Natural killer cell (primary cell): ENCODE results near the gene TASOR2. TPM values are rescaled to one million over a fixed set of nuclear protein-coding genes. Genes with fewer than 3 reads are reported as not detected.
A peak's percentile ranks its signal among the peaks of the same experiment; 100 is the strongest.

Source experiments
- ATAC-seq, 3 donors: fragments of 150-1000 bp in 2 of 3; fragments of 200-7000 bp in 1 of 3; cut with Tn5 transposase; 1 replicate in 1 of 3; 2 replicates in 2 of 3; pipeline ENCODE4 v1.10.0; 2021; ENCODE audit warnings: mild to moderate bottlenecking in 2 of 3, moderate library complexity in 2 of 3
- DNase-seq, 2 donors: peaks; one replicate each; pipeline versions ENCODE4 v3.0.0 to v3.0.0-alpha.2; 2013 to 2021; ENCODE audit warnings: mixed read lengths in 1 of 2
- H3K27ac ChIP-seq: one replicate; pipeline ENCODE4 v1.5.1; 2013; ENCODE audit warnings: mild to moderate bottlenecking, low read length
- H3K27me3 ChIP-seq: one replicate; pipeline ENCODE4 v1.6.1; 2013; ENCODE audit warnings: low read length; ENCODE audit not compliant: control insufficient read depth, insufficient read depth
- H3K36me3 ChIP-seq: one replicate; pipeline ENCODE4 v1.6.1; 2013; ENCODE audit warnings: low read length; ENCODE audit not compliant: control insufficient read depth, insufficient read depth
- H3K4me1 ChIP-seq: one replicate; pipeline ENCODE4 v1.6.1; 2013; ENCODE audit warnings: low read length; ENCODE audit not compliant: control insufficient read depth, insufficient read depth
- H3K4me3 ChIP-seq: one replicate; pipeline ENCODE4 v1.5.1; 2013; ENCODE audit warnings: low read length
- H3K9me3 ChIP-seq: one replicate; pipeline ENCODE4 v1.6.1; 2013; ENCODE audit warnings: low read length; ENCODE audit not compliant: control insufficient read depth, insufficient read depth
- H3K27ac Mint-ChIP-seq, 2 donors: one replicate each; pipeline ENCODE4 v1.8.0; 2022; ENCODE audit warnings: mild to moderate bottlenecking in 2 of 2, mixed read lengths in 2 of 2, moderate library complexity in 1 of 2
- H3K27me3 Mint-ChIP-seq, 2 donors: one replicate each; pipeline ENCODE4 v1.8.0; 2022; ENCODE audit warnings: low read depth in 2 of 2, mixed read lengths in 2 of 2
- H3K36me3 Mint-ChIP-seq: one replicate; pipeline ENCODE4 v1.8.0; 2022; ENCODE audit warnings: mixed read lengths
- H3K4me1 Mint-ChIP-seq, 2 donors: one replicate each; pipeline ENCODE4 v1.8.0; 2022; ENCODE audit warnings: mixed read lengths in 2 of 2
- H3K4me3 Mint-ChIP-seq: one replicate; pipeline ENCODE4 v1.8.0; 2022; ENCODE audit warnings: mild to moderate bottlenecking, moderate library complexity, mixed read lengths
- H3K9me3 Mint-ChIP-seq, 2 donors: one replicate each; pipeline ENCODE4 v1.8.0; 2022; ENCODE audit warnings: mixed read lengths in 2 of 2
- WGBS: methylation state at CpG from one replicate; pipeline ENCODE4 v1.1.7; 2013; ENCODE audit warnings: missing lambda C conversion rate; ENCODE audit not compliant: insufficient coverage; 5-methylcytosine and 5-hydroxymethylcytosine counted together
- intact Hi-C: fragments of 100-400 bp; cut with micrococcal nuclease; formaldehyde crosslinking; loops from one replicate; pipeline ENCODE4 v1.14.2; 2022
- total RNA-seq, 4 donors: library from RNA; stranded (reverse); fragments of 120-200 nt in 1 of 4; gene quantifications; one replicate each; pipeline versions ENCODE4 v1.2.3 to v1.2.4, GENCODE V29; 2013 to 2022
- TF ChIP-seq, protein P1 (sequence below): fragments of 200-600 bp; IDR thresholded peaks from one replicate; pipeline ENCODE4 v1.8.0; 2022; ENCODE audit warnings: antibody characterized with exemption

The TASOR2 gene
- total RNA-seq, 3 donors from 2014 or later (not counting 1 experiment from before 2014, with no cell fraction given), result 64.4 to 88.7 (median 66.4) TPM

DNA sequence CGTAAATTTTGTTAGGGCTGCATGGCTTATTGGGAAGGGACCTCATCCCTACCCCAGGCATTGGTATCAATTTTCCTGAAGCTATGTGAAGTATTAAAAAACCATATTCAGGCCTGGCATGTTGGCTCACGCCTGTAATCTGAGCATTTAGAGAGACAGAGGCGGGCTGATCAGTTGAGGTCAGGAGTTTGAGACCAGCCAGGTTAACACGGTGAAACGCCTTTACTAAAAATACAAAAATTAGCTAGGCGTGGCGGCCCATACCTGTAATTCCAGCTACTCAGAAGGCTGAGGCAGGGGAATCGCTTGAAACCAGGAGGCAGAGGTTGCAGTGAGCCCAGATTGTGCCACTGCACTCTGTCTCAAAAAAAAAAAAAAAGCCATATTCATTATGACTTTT, 7.1 kb downstream of the TASOR2 start:
- Mint-ChIP-seq H3K27ac (peak overlapping the region; percentile 92 to 97), H3K4me1 (peaks cover 46 to 51% of the 10 kb centered on the region in 2 donors), H3K36me3 (no peaks in the 10 kb centered on the region), H3K9me3 (no peaks in the 10 kb centered on the region), H3K4me3 (no peak overlapping the region), H3K27me3 (no peaks in the 10 kb centered on the region)
- TF ChIP-seq, protein P1, sequence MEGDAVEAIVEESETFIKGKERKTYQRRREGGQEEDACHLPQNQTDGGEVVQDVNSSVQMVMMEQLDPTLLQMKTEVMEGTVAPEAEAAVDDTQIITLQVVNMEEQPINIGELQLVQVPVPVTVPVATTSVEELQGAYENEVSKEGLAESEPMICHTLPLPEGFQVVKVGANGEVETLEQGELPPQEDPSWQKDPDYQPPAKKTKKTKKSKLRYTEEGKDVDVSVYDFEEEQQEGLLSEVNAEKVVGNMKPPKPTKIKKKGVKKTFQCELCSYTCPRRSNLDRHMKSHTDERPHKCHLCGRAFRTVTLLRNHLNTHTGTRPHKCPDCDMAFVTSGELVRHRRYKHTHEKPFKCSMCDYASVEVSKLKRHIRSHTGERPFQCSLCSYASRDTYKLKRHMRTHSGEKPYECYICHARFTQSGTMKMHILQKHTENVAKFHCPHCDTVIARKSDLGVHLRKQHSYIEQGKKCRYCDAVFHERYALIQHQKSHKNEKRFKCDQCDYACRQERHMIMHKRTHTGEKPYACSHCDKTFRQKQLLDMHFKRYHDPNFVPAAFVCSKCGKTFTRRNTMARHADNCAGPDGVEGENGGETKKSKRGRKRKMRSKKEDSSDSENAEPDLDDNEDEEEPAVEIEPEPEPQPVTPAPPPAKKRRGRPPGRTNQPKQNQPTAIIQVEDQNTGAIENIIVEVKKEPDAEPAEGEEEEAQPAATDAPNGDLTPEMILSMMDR, result no peak
- ATAC-seq (no peak), DNase-seq (no peak)
- intact Hi-C loops, result loop anchor here (1.0 to 10.0 kb wide), 3 partner anchors 7 to 283 kb away; partner anchors contain the start of genes IL15RA and TASOR2
- no peak overlapping the region for H3K4me3 ChIP-seq
- H3K27me3 ChIP-seq, result no peaks in the 10 kb centered on the region
- H3K36me3 ChIP-seq, result no peaks in the 10 kb centered on the region
- H3K9me3 ChIP-seq, result no peaks in the 10 kb centered on the region
- 92% methylated on average over 8 of the region's 8 CpGs for WGBS
- no peak overlapping the region for H3K27ac ChIP-seq
- peaks cover 15% of the 10 kb centered on the region for H3K4me1 ChIP-seq

DNA sequence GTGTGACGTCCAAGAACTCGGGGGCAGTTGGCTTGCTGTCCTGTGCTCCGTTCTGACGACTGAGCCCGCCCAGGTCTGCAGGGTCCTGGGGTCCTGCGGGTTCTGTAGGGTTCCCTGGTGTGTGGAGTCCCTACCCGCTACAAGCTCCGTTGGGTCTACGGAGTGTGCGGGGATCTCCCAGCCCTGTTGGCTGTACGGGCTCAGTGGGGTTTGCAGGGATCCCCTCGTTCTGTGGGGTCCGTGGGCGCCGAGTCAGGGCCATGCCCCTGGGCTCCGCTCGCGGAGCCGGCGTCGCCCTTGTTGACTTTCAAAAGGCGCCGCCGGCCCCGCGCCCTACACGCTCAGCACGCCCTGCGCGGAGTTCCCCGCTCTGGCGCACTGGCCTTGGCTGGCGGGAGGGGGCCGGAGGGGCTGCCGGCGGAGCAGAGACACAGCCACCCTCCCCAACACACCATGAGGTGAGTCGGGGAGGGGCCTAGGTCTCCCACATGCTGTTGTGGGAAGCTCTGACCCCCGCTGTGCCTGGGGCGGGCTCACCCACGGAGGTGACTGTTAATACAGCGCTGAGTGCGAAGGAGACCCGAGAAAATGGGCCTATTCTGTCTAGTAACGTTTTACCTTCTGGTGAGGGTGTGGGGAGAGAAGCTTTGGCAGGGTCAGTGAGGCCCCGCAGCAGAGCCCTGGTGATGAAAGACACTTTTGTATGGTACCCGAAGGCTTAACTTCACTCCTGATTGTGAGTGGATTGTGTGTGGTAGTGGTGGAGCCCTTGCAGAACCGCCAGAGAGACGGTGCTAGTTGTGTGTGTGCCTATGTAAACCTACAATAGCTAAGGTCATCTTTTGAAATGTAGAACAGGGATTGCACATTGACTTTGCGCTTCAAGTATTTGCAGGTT, 8.1 kb downstream of the TASOR2 start:
- Mint-ChIP-seq H3K27ac (peak overlapping the region; percentile 92 to 97), H3K4me1 (peaks cover 51 to 54% of the 10 kb centered on the region in 2 donors), H3K36me3 (no peaks in the 10 kb centered on the region), H3K27me3 (no peaks in the 10 kb centered on the region), H3K4me3 (peak overlapping the region; percentile 86), H3K9me3 (no peaks in the 10 kb centered on the region)
- no peaks in the 10 kb centered on the region for H3K36me3 ChIP-seq
- DNase-seq, result peak; percentile 80 to 81
- WGBS, result 7% methylated on average over 47 of the region's 49 CpGs
- no peaks in the 10 kb centered on the region for H3K27me3 ChIP-seq
- peaks cover 15% of the 10 kb centered on the region for H3K4me1 ChIP-seq
- H3K9me3 ChIP-seq, result no peaks in the 10 kb centered on the region
- peak overlapping the region; percentile 35 for H3K4me3 ChIP-seq
- peak; percentile 95 to 97 (median 96) for ATAC-seq
- TF ChIP-seq, protein P1, result no peak
- intact Hi-C loops, result loop anchor here (1.0 to 10.0 kb wide), 3 partner anchors 8 to 282 kb away; partner anchors contain the start of genes IL15RA and TASOR2
- H3K27ac ChIP-seq, result peak overlapping the region; percentile 67

DNA sequence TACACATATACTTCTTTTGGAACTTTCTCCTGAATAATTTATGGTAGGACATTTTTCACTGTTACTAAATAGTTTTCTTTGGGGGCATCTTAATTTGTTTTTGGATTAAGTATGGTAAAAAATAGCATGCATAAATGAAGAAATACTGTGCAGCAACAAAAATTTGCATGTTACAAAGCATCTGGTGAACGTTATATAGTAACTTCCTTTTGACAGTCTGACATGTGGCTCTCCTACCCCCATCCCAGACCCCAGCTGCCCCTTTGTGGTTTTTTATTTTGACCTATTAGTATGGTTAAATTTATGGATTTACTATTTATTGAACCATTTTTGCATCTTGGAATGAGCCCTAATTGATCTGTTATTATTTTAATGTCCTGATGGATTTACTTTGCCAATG, 9.9 kb downstream of the TASOR2 start:
- Histone ChIP-seq H3K9me3 (no peaks in the 10 kb centered on the region), H3K27ac (no peak overlapping the region), H3K4me1 (peaks cover 15% of the 10 kb centered on the region), H3K4me3 (no peak overlapping the region), H3K36me3 (no peaks in the 10 kb centered on the region), H3K27me3 (no peaks in the 10 kb centered on the region)
- DNase-seq, result no peak
- Mint-ChIP-seq H3K27ac (peak overlapping the region in 1 of 2 donors; percentile 92), H3K36me3 (no peaks in the 10 kb centered on the region), H3K27me3 (no peaks in the 10 kb centered on the region), H3K4me3 (no peak overlapping the region), H3K9me3 (no peaks in the 10 kb centered on the region), H3K4me1 (peaks cover 45 to 46% of the 10 kb centered on the region in 2 donors)
- no peak for ATAC-seq
- WGBS, result no CpG with 5 or more reads among the region's 1 CpG
- intact Hi-C loops, result loop anchor here (10.0 kb wide), 1 partner anchor 280 kb away; the partner anchor contains the start of gene IL15RA
- TF ChIP-seq, protein P1, result no peak
